ENCODE results near the gene STK24. TPM values are rescaled to one million over a fixed set of nuclear protein-coding genes. Genes with fewer than 3 reads are reported as not detected.

Gene STK24
- total and polyA plus RNA-seq, 10 of the 15 experiments (the other 5 are each of a cell fraction or from before 2014, with no cell fraction given) = 7.5 to 115 (median 52.9) TPM

GRCh38 chr13:98595134-98595533 lies 18.2 kb upstream of the STK24 start:
- Histone ChIP-seq H3K79me2 (ENCODE audit: control insufficient read depth, insufficient read depth, low read length) (no peaks in the 10 kb centered on the region), H2AFZ (ENCODE audit: control insufficient read depth, low read depth, low read length) (no peak overlapping the region), H3K4me3 (no peak overlapping the region), H3K4me1 (ENCODE audit: control insufficient read depth, insufficient read depth, low read length) (peaks cover 11% of the 10 kb centered on the region), H3K27ac (ENCODE audit: control insufficient read depth, insufficient read depth) (no peak overlapping the region), H4K20me1 (ENCODE audit: control insufficient read depth, insufficient read depth) (no peaks in the 10 kb centered on the region), H3K36me3 (ENCODE audit: control insufficient read depth in 2 of 2, insufficient read depth in 2 of 2, low read length in 1 of 2) (no peaks in the 10 kb centered on the region), H3K4me2 (ENCODE audit: control insufficient read depth, insufficient read depth) (no peak overlapping the region), H3K9me3 (replicated peaks; ENCODE audit: control insufficient read depth, insufficient read depth, low read length) (no peaks in the 10 kb centered on the region), H3K9ac (ENCODE audit: control insufficient read depth, insufficient read depth, low read length) (no peak overlapping the region), H3K27me3 (replicated peaks in 1 of 2; ENCODE audit: control insufficient read depth in 2 of 2, insufficient read depth in 2 of 2, low read length in 1 of 2) (no peaks in the 10 kb centered on the region)
- SMC1A ChIA-PET (ENCODE audit: uncharacterized antibody, unreplicated experiment) = no interaction called here
- TF ChIP-seq SUZ12 (IDR thresholded peaks at IDR 0.05; ENCODE audit: unreplicated experiment) (no peak), RAD21 (IDR thresholded peaks at IDR 0.05; ENCODE audit: insufficient read depth, low read depth, low read length) (no peak), MAX (IDR thresholded peaks at IDR 0.05; ENCODE audit: low read depth, low read length) (no peak), RAD51 (IDR thresholded peaks at IDR 0.05) (no peak), HCFC1 (IDR thresholded peaks at IDR 0.05; ENCODE audit: low read length) (no peak), STAT1 (conservative IDR thresholded peaks at IDR 0.05) (no peak), GATAD2B (conservative IDR thresholded peaks at IDR 0.05; ENCODE audit: low read depth) (no peak), ZBTB33 (IDR thresholded peaks at IDR 0.05) (no peak), ZNF24 (IDR thresholded peaks at IDR 0.05) (no peak), CREB1 (IDR thresholded peaks at IDR 0.05; ENCODE audit: low read depth) (no peak), EZH2 (IDR thresholded peaks at IDR 0.05; ENCODE audit: borderline replicate concordance, control insufficient read depth, low read depth, low read length) (no peak)
- CTCF ChIA-PET = interaction anchor here (1.6 kb wide), 1 partner anchor 13 kb away, joined by 6 read pairs; no protein-coding TSS in a partner anchor
- DNase-seq (ENCODE audit: low read depth, low spot score) = no peak
- no TSS peak for BruUV-seq (replicated peaks)
- in situ Hi-C loops (cut with MboI) (no loop called here), intact Hi-C loops (cut with micrococcal nuclease; ENCODE audit: unreplicated experiment) (no loop called here)
- ATAC-seq = no peak
- 85% methylated on average over 3 of the region's 3 CpGs for WGBS (ENCODE audit: insufficient coverage, insufficient replicate concordance, low lambda C conversion rate, missing lambda C conversion rate)
- no peak for FAIRE-seq
- RAD21 ChIA-PET (ENCODE audit: unreplicated experiment) = interaction anchor here (0.8 kb wide), 2 partner anchors 58 to 93 kb away, joined by 3 read pairs; no protein-coding TSS in a partner anchor
- POLR2A ChIA-PET = interaction anchor here (0.6 to 0.9 kb wide), 2 partner anchors 12 to 20 kb away, joined by 3 read pairs; no protein-coding TSS in a partner anchor
